ENCODE data around the gene KCNIP4. TPM values are rescaled to one million over a fixed set of nuclear protein-coding genes. Genes with fewer than 3 reads are reported as not detected.

Gene KCNIP4
- polyA plus RNA-seq, 3 donors = 0.09 to 0.25 TPM; not detected in 1

- Mint-ChIP-seq H3K9me3 (peaks cover 0 to 7% (median 4%) of the 10 kb centered on the region in 7 donors), H3K4me3 (no peak overlapping the region), H3K27ac (no peak overlapping the region), H3K4me1 (no peaks in the 10 kb centered on the region), H3K27me3 (ENCODE audit: low read depth in 3 of 3) (no peaks in the 10 kb centered on the region), H3K36me3 (no peaks in the 10 kb centered on the region)
- Histone ChIP-seq H3K79me2 (ENCODE audit: insufficient read depth, low read length) (no peaks in the 10 kb centered on the region), H3K36me3 (replicated peaks in 1 of 2; ENCODE audit: control insufficient read depth in 1 of 2, insufficient read depth in 2 of 2, low read length in 2 of 2) (no peaks in the 10 kb centered on the region), H2AFZ (ENCODE audit: insufficient read depth, low read depth, low read length, poor library complexity, severe bottlenecking) (no peak overlapping the region), H3K27ac (ENCODE audit: low read depth in 1 of 2, low read length in 2 of 2) (no peak overlapping the region), H3K4me3 (replicated peaks in 1 of 3; ENCODE audit: low read depth in 2 of 3, low read length in 3 of 3) (no peak overlapping the region), H3K9ac (ENCODE audit: insufficient read depth, low read length, poor library complexity, severe bottlenecking) (no peak overlapping the region), H3K9me3 (replicated peaks in 1 of 2; ENCODE audit: control insufficient read depth in 1 of 2, insufficient read depth in 1 of 2, low read length in 2 of 2) (peaks cover 0 to 6% of the 10 kb centered on the region in 2 donors), H3K27me3 (ENCODE audit: control insufficient read depth in 2 of 2, insufficient read depth in 2 of 2, low read length in 2 of 2) (no peaks in the 10 kb centered on the region), H3K4me2 (replicated peaks; ENCODE audit: extremely low read depth, low read length, poor library complexity, severe bottlenecking) (no peak overlapping the region), H4K20me1 (ENCODE audit: insufficient read depth, low read length) (no peaks in the 10 kb centered on the region), H3K4me1 (ENCODE audit: control insufficient read depth in 1 of 2, insufficient read depth in 2 of 2, low read length in 2 of 2) (no peaks in the 10 kb centered on the region)
- no peak for TF ChIP-seq CTCF (IDR thresholded peaks at IDR 0.05)
- intact Hi-C loops (cut with micrococcal nuclease) = no loop called here
- DNase-seq = no peak
- WGBS (ENCODE audit: insufficient coverage) = no CpG with 5 or more reads among the region's 1 CpG
These were observed 886.7 kb downstream of the KCNIP4 start for GRCh38 chr4:21061902-21062301.

GRCh38 chr4:21046141-21046540 lies 902.4 kb downstream of the KCNIP4 start:
- no peaks in the 10 kb centered on the region for H3K4me1 Mint-ChIP-seq
- Histone ChIP-seq H3K9me3 (replicated peaks in 1 of 2; ENCODE audit: control insufficient read depth in 1 of 2, insufficient read depth in 1 of 2, low read length in 2 of 2) (no peaks in the 10 kb centered on the region), H3K9ac (ENCODE audit: insufficient read depth, low read length, poor library complexity, severe bottlenecking) (no peak overlapping the region), H3K4me3 (replicated peaks in 1 of 3; ENCODE audit: low read depth in 2 of 3, low read length in 3 of 3) (no peak overlapping the region), H4K20me1 (ENCODE audit: insufficient read depth, low read length) (no peaks in the 10 kb centered on the region), H3K27me3 (ENCODE audit: control insufficient read depth in 2 of 2, insufficient read depth in 2 of 2, low read length in 2 of 2) (no peaks in the 10 kb centered on the region), H3K79me2 (ENCODE audit: insufficient read depth, low read length) (no peaks in the 10 kb centered on the region), H3K36me3 (replicated peaks in 1 of 2; ENCODE audit: control insufficient read depth in 1 of 2, insufficient read depth in 2 of 2, low read length in 2 of 2) (no peaks in the 10 kb centered on the region), H3K27ac (ENCODE audit: low read depth in 1 of 2, low read length in 2 of 2) (no peak overlapping the region), H3K4me2 (replicated peaks; ENCODE audit: extremely low read depth, low read length, poor library complexity, severe bottlenecking) (no peak overlapping the region), H3K4me1 (ENCODE audit: control insufficient read depth in 1 of 2, insufficient read depth in 2 of 2, low read length in 2 of 2) (no peaks in the 10 kb centered on the region), H2AFZ (ENCODE audit: insufficient read depth, low read depth, low read length, poor library complexity, severe bottlenecking) (no peak overlapping the region)
- H3K36me3 Mint-ChIP-seq = no peaks in the 10 kb centered on the region
- H3K27ac Mint-ChIP-seq = no peak overlapping the region
- intact Hi-C loops (cut with micrococcal nuclease) = no loop called here
- no peaks in the 10 kb centered on the region for H3K27me3 Mint-ChIP-seq (ENCODE audit: low read depth in 3 of 3)
- TF ChIP-seq CTCF (IDR thresholded peaks at IDR 0.05) = no peak
- DNase-seq = no peak
- WGBS (ENCODE audit: insufficient coverage) = no CpG with 5 or more reads among the region's 1 CpG
- H3K9me3 Mint-ChIP-seq = peaks cover 0 to 12% (median 3%) of the 10 kb centered on the region in 7 donors
- no peak overlapping the region for H3K4me3 Mint-ChIP-seq

Data from CD14-positive monocyte (primary cell).